GM12878 (cell line): Measurements from ENCODE around the gene GET3. TPM values are rescaled to one million over a fixed set of nuclear protein-coding genes. Genes with fewer than 3 reads are reported as not detected.

Experiments
- ATAC-seq: fragments of 200-7000 bp; cut with Tn5 transposase; 3 replicates; pipeline ENCODE4 v1.9.1; 2020; ENCODE audit warnings: mild to moderate bottlenecking, moderate library complexity
- BruUV-seq: library from RNA; stranded (reverse); fragments of 400-500 nt; replicated peaks from 2 replicates; lab custom pipeline; 2021; lab: Mats Ljungman, UMichigan
- CTCF ChIA-PET: fragments of 300-600 bp; sonication (Branson Sonifier 250); formaldehyde crosslinking; extraction: SDS; loops from one replicate; lab custom pipeline; 2021; ENCODE audit warnings: inconsistent platforms; lab: Yijun Ruan, JAX
- POLR2A ChIA-PET: fragments of 350-600 bp; formaldehyde crosslinking; extraction: SDS; loops from one replicate; lab custom pipeline; 2021; ENCODE audit warnings: inconsistent platforms; lab: Charles Lee
- RAD21 ChIA-PET: fragments of 300-600 bp; sonication (Branson Sonifier 250); formaldehyde crosslinking; loops from one replicate; lab custom pipeline; 2023; ENCODE audit warnings: antibody characterized with exemption; ENCODE audit not compliant: unreplicated experiment; lab: Charles Lee
- SMC1A ChIA-PET: fragments of 300-600 bp; sonication (Branson Sonifier 250); formaldehyde crosslinking; loops from one replicate; lab custom pipeline; 2023; ENCODE audit not compliant: unreplicated experiment, uncharacterized antibody; lab: Charles Lee
- DNase-seq: peaks from one replicate; pipeline ENCODE4 v3.0.0-alpha.2; 2011; ENCODE audit warnings: low read depth, low spot score
- FAIRE-seq: peaks from 3 replicates; lab custom pipeline; 2011; peaks lifted over from hg19 to GRCh38; lab: Jason Lieb, UNC
- H2AFZ ChIP-seq: 2 replicates; pipeline ENCODE4 v1.6.0; 2011; ENCODE audit warnings: low read depth, low read length, control low read depth; ENCODE audit not compliant: control insufficient read depth
- H3K27ac ChIP-seq: 2 replicates; pipeline ENCODE4 v1.5.1; 2011; ENCODE audit warnings: control low read depth; ENCODE audit not compliant: control insufficient read depth, insufficient read depth
- H3K27me3 ChIP-seq, 2 experiments: replicated peaks in 1 of 2; 2 replicates each; pipeline versions ENCODE4 v1.6.0 to v1.6.1; 2011; ENCODE audit warnings: low read length in 1 of 2; ENCODE audit not compliant: control insufficient read depth in 2 of 2, insufficient read depth in 2 of 2
- H3K36me3 ChIP-seq, 2 experiments: 2 replicates each; pipeline ENCODE4 v1.5.1; 2011; ENCODE audit warnings: low read length in 1 of 2; ENCODE audit not compliant: control insufficient read depth in 2 of 2, insufficient read depth in 2 of 2
- H3K4me1 ChIP-seq: 2 replicates; pipeline ENCODE4 v1.6.1; 2011; ENCODE audit warnings: mild to moderate bottlenecking, low read length, moderate library complexity, mixed read lengths; ENCODE audit not compliant: control insufficient read depth, insufficient read depth
- H3K4me2 ChIP-seq: 2 replicates; pipeline ENCODE4 v1.6.0; 2011; ENCODE audit warnings: control low read depth; ENCODE audit not compliant: control insufficient read depth, insufficient read depth
- H3K4me3 ChIP-seq: fragments of 200-600 bp; sonication (generic); 2 replicates; pipeline ENCODE4 v1.5.1; 2016
- H3K79me2 ChIP-seq: 2 replicates; pipeline ENCODE4 v1.6.0; 2011; ENCODE audit warnings: low read length; ENCODE audit not compliant: control insufficient read depth, insufficient read depth
- H3K9ac ChIP-seq: 2 replicates; pipeline ENCODE4 v1.8.0; 2011; ENCODE audit warnings: low read length, control low read depth, mixed read lengths; ENCODE audit not compliant: control insufficient read depth, insufficient read depth
- H3K9me3 ChIP-seq: replicated peaks from 3 replicates; pipeline ENCODE4 v1.5.1; 2011; ENCODE audit warnings: mild to moderate bottlenecking, low read length; ENCODE audit not compliant: control insufficient read depth, insufficient read depth
- H4K20me1 ChIP-seq: 2 replicates; pipeline ENCODE4 v1.6.0; 2011; ENCODE audit not compliant: control insufficient read depth, insufficient read depth
- ELK1 ChIP-seq: IDR thresholded peaks from 2 replicates; pipeline ENCODE4 v1.6.1; 2012; ENCODE audit warnings: low read depth, low read length, improper control_type of control experiment
- FOXK2 ChIP-seq: fragments of 450-650 bp; IDR thresholded peaks from 2 replicates; pipeline ENCODE4 v1.6.1; 2017; ENCODE audit warnings: mild to moderate bottlenecking, moderate library complexity
- IRF5 ChIP-seq: fragments of 450-650 bp; IDR thresholded peaks from 2 replicates; pipeline ENCODE4 v1.6.1; 2017; ENCODE audit warnings: borderline replicate concordance
- NFIC ChIP-seq: IDR thresholded peaks from 2 replicates; pipeline ENCODE4 v1.6.1; 2012; ENCODE audit warnings: low read depth, mild to moderate bottlenecking, inconsistent platforms, low read length, moderate library complexity
- PRDM15 ChIP-seq: fragments of 450-650 bp; formaldehyde crosslinking; IDR thresholded peaks from 2 replicates; pipeline ENCODE4 v1.4.0; 2020; ENCODE audit warnings: mild to moderate bottlenecking, moderate library complexity
- STAT1 ChIP-seq: fragments of 450-650 bp; conservative IDR thresholded peaks from 2 replicates; pipeline ENCODE4 v1.6.1; 2014; ENCODE audit warnings: antibody characterized with exemption, mild to moderate bottlenecking
- TARDBP ChIP-seq: IDR thresholded peaks from 2 replicates; pipeline ENCODE4 v1.6.1; 2016; ENCODE audit warnings: borderline replicate concordance
- WRNIP1 ChIP-seq: IDR thresholded peaks from 2 replicates; pipeline ENCODE4 v1.6.1; 2011; ENCODE audit warnings: low read depth, low read length, improper control_type of control experiment, borderline replicate concordance
- ZNF207 ChIP-seq: fragments of 450-650 bp; IDR thresholded peaks from 2 replicates; pipeline ENCODE4 v1.6.1; 2014; ENCODE audit warnings: antibody characterized with exemption, mild to moderate bottlenecking, borderline replicate concordance
- ZNF622 ChIP-seq: fragments of 450-650 bp; IDR thresholded peaks from 2 replicates; pipeline ENCODE4 v1.6.1; 2017; ENCODE audit warnings: mild to moderate bottlenecking, inconsistent platforms
- WGBS: methylation state at CpG from one replicate; pipeline ENCODE4 v1.1.6; 2016; ENCODE audit warnings: low lambda C conversion rate; ENCODE audit not compliant: insufficient replicate concordance, insufficient coverage; ENCODE audit errors: missing lambda C conversion rate; 5-methylcytosine and 5-hydroxymethylcytosine counted together
- in situ Hi-C: fragments of 300-500 bp; cut with MboI; formaldehyde crosslinking; loops from 9 replicates; pipeline ENCODE4 v1.14.3; 2018; ENCODE audit warnings: mixed read lengths
- intact Hi-C: fragments of 100-400 bp; cut with micrococcal nuclease; formaldehyde crosslinking; loops from one replicate; pipeline ENCODE4 v1.14.2; 2022; ENCODE audit not compliant: unreplicated experiment
- polyA plus RNA-seq, 11 experiments: library from polyadenylated mRNA; depleted of rRNA in 4 of 11; unstranded in 6 of 11; stranded (reverse) in 5 of 11; fragments of >200 nt; fragmentation: Nextera tagmentation in 4 of 11; fragmentation: Illumina TruSeq in 1 of 11; extraction: Ambion mirVana in 4 of 11; extraction: Trizol in 1 of 11; gene quantifications; 1 replicate in 1 of 11; 2 replicates in 10 of 11; pipeline versions ENCODE4 v1.2.1 to v1.2.3, GENCODE V29; 2011 to 2016; ENCODE audit warnings: inconsistent platforms in 2 of 11, missing spikeins in 2 of 11, low read depth in 1 of 11
- total RNA-seq, 4 experiments: library from RNA; depleted of rRNA in 3 of 4; stranded (reverse); fragments of >200 nt in 3 of 4; fragmentation: Illumina TruSeq in 1 of 4; extraction: Trizol in 1 of 4; gene quantifications; 2 replicates each; pipeline versions ENCODE4 v1.2.1 to v1.2.3, GENCODE V29; 2013 to 2021
- TF ChIP-seq, protein P1 (sequence below): IDR thresholded peaks from 2 replicates; pipeline ENCODE4 v1.6.1; 2012; ENCODE audit warnings: low read depth, low read length, improper control_type of control experiment
- TF ChIP-seq, protein P2 (sequence below): IDR thresholded peaks from 2 replicates; pipeline ENCODE4 v1.6.1; 2011; ENCODE audit warnings: mild to moderate bottlenecking, low read depth, low read length, moderate library complexity; ENCODE audit not compliant: insufficient replicate concordance
- TF ChIP-seq, protein P3 (sequence below): fragments of 450-650 bp; conservative IDR thresholded peaks from 2 replicates; pipeline ENCODE4 v1.6.1; 2017; ENCODE audit warnings: mild to moderate bottlenecking, moderate library complexity

Gene GET3
- total and polyA plus RNA-seq, 10 of the 15 experiments (the other 5 are each of a cell fraction or from before 2014, with no cell fraction given), result 14.5 to 144 (median 97.2) TPM

- Histone ChIP-seq H3K9me3 (no peaks in the 10 kb centered on the region), H2AFZ (no peak overlapping the region), H3K36me3 (no peaks in the 10 kb centered on the region), H3K4me3 (no peak overlapping the region), H3K9ac (no peak overlapping the region), H3K27me3 (no peaks in the 10 kb centered on the region; a peak in 1 of 4 replicates), H3K79me2 (no peaks in the 10 kb centered on the region), H4K20me1 (no peaks in the 10 kb centered on the region), H3K4me1 (no peaks in the 10 kb centered on the region; the same call in 1 of the 2 replicates), H3K4me2 (no peak overlapping the region), H3K27ac (no peak overlapping the region)
- DNase-seq (no peak), FAIRE-seq (no peak), ATAC-seq (no peak)
- SMC1A ChIA-PET, result interaction anchor here (0.9 to 1.7 kb wide), 4 partner anchors 33 to 85 kb away, joined by 3 to 4 read pairs (median 4); no protein-coding TSS in a partner anchor
- RAD21 ChIA-PET, result interaction anchor here (9.0 kb wide), 1 partner anchor 84 kb away, joined by 76 read pairs; no protein-coding TSS in a partner anchor
- BruUV-seq, result no TSS peak
- intact Hi-C loops, result no loop called here
- CTCF ChIA-PET, result interaction anchor here (1.3 to 17.0 kb wide), 6 partner anchors 8 to 84 kb away, joined by 3 to 426 read pairs (median 32); partner anchors contain the start of genes HOOK2, JUNB, PRDX2 and THSD8
- POLR2A ChIA-PET, result interaction anchor here (1.7 kb wide), 1 partner anchor 10 kb away, joined by 4 read pairs; no protein-coding TSS in a partner anchor
- WGBS, result 94% methylated on average over 11 of the region's 11 CpGs
- in situ Hi-C loops, result loop anchor here (5.0 kb wide), 1 partner anchor 34 kb away; no protein-coding TSS in a partner anchor
- no peak for TF ChIP-seq NFIC
- TF ChIP-seq, protein P1, sequence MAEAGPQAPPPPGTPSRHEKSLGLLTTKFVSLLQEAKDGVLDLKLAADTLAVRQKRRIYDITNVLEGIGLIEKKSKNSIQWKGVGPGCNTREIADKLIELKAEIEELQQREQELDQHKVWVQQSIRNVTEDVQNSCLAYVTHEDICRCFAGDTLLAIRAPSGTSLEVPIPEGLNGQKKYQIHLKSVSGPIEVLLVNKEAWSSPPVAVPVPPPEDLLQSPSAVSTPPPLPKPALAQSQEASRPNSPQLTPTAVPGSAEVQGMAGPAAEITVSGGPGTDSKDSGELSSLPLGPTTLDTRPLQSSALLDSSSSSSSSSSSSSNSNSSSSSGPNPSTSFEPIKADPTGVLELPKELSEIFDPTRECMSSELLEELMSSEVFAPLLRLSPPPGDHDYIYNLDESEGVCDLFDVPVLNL, result no peak
- TF ChIP-seq IRF5, result no peak
- no peak for TF ChIP-seq TARDBP
- no peak for TF ChIP-seq WRNIP1
- TF ChIP-seq FOXK2, result no peak
- no peak for TF ChIP-seq PRDM15 (CRISPR knock-in tag)
- TF ChIP-seq ZNF207, result no peak
- no peak for TF ChIP-seq ZNF622
- TF ChIP-seq, protein P2, sequence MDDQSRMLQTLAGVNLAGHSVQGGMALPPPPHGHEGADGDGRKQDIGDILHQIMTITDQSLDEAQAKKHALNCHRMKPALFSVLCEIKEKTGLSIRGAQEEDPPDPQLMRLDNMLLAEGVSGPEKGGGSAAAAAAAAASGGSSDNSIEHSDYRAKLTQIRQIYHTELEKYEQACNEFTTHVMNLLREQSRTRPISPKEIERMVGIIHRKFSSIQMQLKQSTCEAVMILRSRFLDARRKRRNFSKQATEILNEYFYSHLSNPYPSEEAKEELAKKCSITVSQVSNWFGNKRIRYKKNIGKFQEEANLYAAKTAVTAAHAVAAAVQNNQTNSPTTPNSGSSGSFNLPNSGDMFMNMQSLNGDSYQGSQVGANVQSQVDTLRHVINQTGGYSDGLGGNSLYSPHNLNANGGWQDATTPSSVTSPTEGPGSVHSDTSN, result no peak
- TF ChIP-seq, protein P3, sequence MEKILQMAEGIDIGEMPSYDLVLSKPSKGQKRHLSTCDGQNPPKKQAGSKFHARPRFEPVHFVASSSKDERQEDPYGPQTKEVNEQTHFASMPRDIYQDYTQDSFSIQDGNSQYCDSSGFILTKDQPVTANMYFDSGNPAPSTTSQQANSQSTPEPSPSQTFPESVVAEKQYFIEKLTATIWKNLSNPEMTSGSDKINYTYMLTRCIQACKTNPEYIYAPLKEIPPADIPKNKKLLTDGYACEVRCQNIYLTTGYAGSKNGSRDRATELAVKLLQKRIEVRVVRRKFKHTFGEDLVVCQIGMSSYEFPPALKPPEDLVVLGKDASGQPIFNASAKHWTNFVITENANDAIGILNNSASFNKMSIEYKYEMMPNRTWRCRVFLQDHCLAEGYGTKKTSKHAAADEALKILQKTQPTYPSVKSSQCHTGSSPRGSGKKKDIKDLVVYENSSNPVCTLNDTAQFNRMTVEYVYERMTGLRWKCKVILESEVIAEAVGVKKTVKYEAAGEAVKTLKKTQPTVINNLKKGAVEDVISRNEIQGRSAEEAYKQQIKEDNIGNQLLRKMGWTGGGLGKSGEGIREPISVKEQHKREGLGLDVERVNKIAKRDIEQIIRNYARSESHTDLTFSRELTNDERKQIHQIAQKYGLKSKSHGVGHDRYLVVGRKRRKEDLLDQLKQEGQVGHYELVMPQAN, result no peak
- TF ChIP-seq STAT1, result no peak
- no peak for TF ChIP-seq ELK1
Observed at GRCh38 chr19:12763100-12763499, 25.8 kb downstream of the GET3 start.
